OCI-LY1 (cell line): Measurements from ENCODE around the gene PPDPF.

Source experiments
- H2AFZ ChIP-seq: fragments of 200-600 bp; sonication (generic), shearing (Covaris generic); 2 replicates; pipeline ENCODE4 v1.6.0; 2014; ENCODE audit warnings: antibody characterized with exemption, mild to moderate bottlenecking, low read length
- H3F3A ChIP-seq: fragments of 200-600 bp; sonication (generic), shearing (Covaris generic); 2 replicates; pipeline ENCODE4 v1.6.0; 2014; ENCODE audit warnings: mild to moderate bottlenecking, antibody characterized with exemption, low read length, moderate library complexity; ENCODE audit not compliant: insufficient read depth
- H3K27ac ChIP-seq: fragments of 200-600 bp; sonication (generic); 2 replicates; pipeline ENCODE4 v1.5.1; 2014; ENCODE audit warnings: low read length, mixed run types, mild to moderate bottlenecking, low read depth; ENCODE audit not compliant: poor library complexity, severe bottlenecking
- H3K27me3 ChIP-seq: fragments of 200-600 bp; sonication (generic); 2 replicates; pipeline ENCODE4 v1.6.0; 2014; ENCODE audit warnings: antibody characterized with exemption, mild to moderate bottlenecking, low read length, moderate library complexity; ENCODE audit not compliant: insufficient read depth
- H3K36me3 ChIP-seq: fragments of 200-600 bp; sonication (generic); 2 replicates; pipeline ENCODE4 v1.6.1; 2014; ENCODE audit warnings: mild to moderate bottlenecking, antibody characterized with exemption, low read length, moderate library complexity, mixed read lengths; ENCODE audit not compliant: insufficient read depth
- H3K4me1 ChIP-seq: fragments of 200-600 bp; sonication (generic); 2 replicates; pipeline ENCODE4 v1.5.1; 2014; ENCODE audit warnings: mild to moderate bottlenecking, low read length, moderate library complexity; ENCODE audit not compliant: insufficient read depth, severe bottlenecking
- H3K4me2 ChIP-seq: fragments of 200-600 bp; sonication (generic), shearing (Covaris generic); 2 replicates; pipeline ENCODE4 v1.6.1; 2014; ENCODE audit warnings: low read length
- H3K4me3 ChIP-seq: fragments of 200-600 bp; sonication (generic); 2 replicates; pipeline ENCODE4 v1.5.1; 2014; ENCODE audit warnings: low read length, low read depth, mild to moderate bottlenecking, mixed read lengths; ENCODE audit not compliant: poor library complexity, severe bottlenecking
- H3K79me2 ChIP-seq: fragments of 200-600 bp; shearing (Covaris generic); 2 replicates; pipeline ENCODE4 v1.6.1; 2016; ENCODE audit warnings: mixed run types, low read length, mixed read lengths; ENCODE audit not compliant: insufficient read depth
- H3K9ac ChIP-seq: fragments of 200-600 bp; sonication (generic), shearing (Covaris generic); 2 replicates; pipeline ENCODE4 v1.6.1; 2014; ENCODE audit warnings: mild to moderate bottlenecking, low read length, mixed read lengths
- H3K9me2 ChIP-seq: fragments of 200-600 bp; sonication (generic), shearing (Covaris generic); 2 replicates; pipeline ENCODE4 v1.6.1; 2014; ENCODE audit warnings: low read depth, mild to moderate bottlenecking, low read length, mixed read lengths
- H3K9me3 ChIP-seq: fragments of 200-600 bp; shearing (Covaris generic); 2 replicates; pipeline ENCODE4 v1.6.1; 2014; ENCODE audit warnings: low read length, mixed read lengths
- H4K20me1 ChIP-seq: fragments of 200-600 bp; sonication (generic), shearing (Covaris generic); 2 replicates; pipeline ENCODE4 v1.6.0; 2016; ENCODE audit warnings: mild to moderate bottlenecking, low read length; ENCODE audit not compliant: insufficient read depth
- CTCF ChIP-seq: fragments of 200-600 bp; sonication (generic), shearing (Covaris generic); IDR thresholded peaks from 2 replicates; pipeline ENCODE4 v1.5.1; 2017; ENCODE audit warnings: mild to moderate bottlenecking, antibody characterized with exemption, low read length, moderate library complexity, mixed read lengths
- EZH2 ChIP-seq: fragments of 200-600 bp; sonication (generic), shearing (Covaris generic); IDR thresholded peaks from 2 replicates; pipeline ENCODE4 v1.8.0; 2017; ENCODE audit warnings: borderline replicate concordance, mixed run types, mild to moderate bottlenecking, antibody characterized with exemption, low read length, moderate library complexity, mixed read lengths

The PPDPF gene

GRCh38 chr20:63496596-63497120 lies 23.9 kb upstream of the PPDPF start:
- no peaks in the 10 kb centered on the region; the same call in 1 of the 2 replicates for H3K27me3 ChIP-seq
- H3K9me3 ChIP-seq: no peaks in the 10 kb centered on the region
- no peak for TF ChIP-seq CTCF
- TF ChIP-seq EZH2: no peak
- no peaks in the 10 kb centered on the region for H3K9me2 ChIP-seq
- H3K79me2 ChIP-seq: no peaks in the 10 kb centered on the region
- peaks cover 2% of the 10 kb centered on the region for H3K4me1 ChIP-seq
- no peak overlapping the region for H3K9ac ChIP-seq
- H3K36me3 ChIP-seq: no peaks in the 10 kb centered on the region
- no peak overlapping the region for H3K27ac ChIP-seq
- no peak overlapping the region for H3K4me2 ChIP-seq
- H2AFZ ChIP-seq: no peak overlapping the region
- H3K4me3 ChIP-seq: no peak overlapping the region
- no peaks in the 10 kb centered on the region for H3F3A ChIP-seq
- no peaks in the 10 kb centered on the region for H4K20me1 ChIP-seq

DNA sequence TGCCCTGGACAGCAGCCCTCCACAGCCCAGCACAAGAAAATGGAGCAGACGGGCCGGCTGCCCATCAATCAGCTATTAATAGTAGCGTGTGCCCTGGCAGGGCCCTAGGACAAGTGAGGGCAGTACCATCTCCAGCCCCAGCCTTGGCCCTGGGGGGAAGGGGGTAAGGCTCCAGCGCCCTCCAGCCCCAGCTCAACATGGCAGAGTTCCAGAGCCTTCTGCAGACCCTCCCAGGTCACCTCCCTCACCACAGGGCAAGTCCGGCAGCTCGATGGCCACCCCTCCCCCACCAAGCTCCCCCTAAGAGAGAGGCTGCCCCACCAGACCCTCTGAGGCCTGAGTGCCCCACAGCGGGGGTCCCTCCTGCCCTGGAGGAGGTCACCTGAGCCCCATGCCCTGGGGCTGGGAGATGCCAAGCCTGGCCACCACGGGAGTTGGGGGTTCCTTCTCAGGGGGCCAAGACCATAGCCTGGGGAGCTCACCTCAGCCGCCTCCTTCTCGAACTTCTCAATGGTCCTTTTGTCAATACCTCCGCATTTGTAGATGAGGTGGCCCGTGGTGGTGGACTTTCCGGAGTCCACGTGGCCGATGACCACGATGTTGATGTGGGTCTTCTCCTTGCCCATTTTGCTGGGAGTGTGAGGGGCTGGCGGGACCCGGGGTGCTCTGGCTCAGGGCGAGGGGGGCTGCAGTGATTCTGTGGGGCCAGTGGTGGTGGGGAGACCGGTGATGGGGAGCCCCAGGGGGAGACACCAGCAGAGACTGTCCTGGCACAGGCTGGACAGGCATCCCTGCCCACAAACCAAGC lies 23.2 kb upstream of the PPDPF start:
- Histone ChIP-seq H2AFZ (no peak overlapping the region), H3K4me1 (peaks cover 9% of the 10 kb centered on the region), H3F3A (no peaks in the 10 kb centered on the region), H3K79me2 (no peaks in the 10 kb centered on the region), H3K27me3 (no peaks in the 10 kb centered on the region; the same call in 1 of the 2 replicates), H3K27ac (no peak overlapping the region), H3K9me2 (no peaks in the 10 kb centered on the region), H3K36me3 (no peaks in the 10 kb centered on the region), H3K4me3 (no peak overlapping the region), H4K20me1 (no peaks in the 10 kb centered on the region), H3K4me2 (no peak overlapping the region), H3K9me3 (no peaks in the 10 kb centered on the region), H3K9ac (no peak overlapping the region)
- TF ChIP-seq EZH2: no peak
- no peak for TF ChIP-seq CTCF

- H4K20me1 ChIP-seq: no peaks in the 10 kb centered on the region
- H3K4me1 ChIP-seq: peaks cover 9% of the 10 kb centered on the region
- no peak overlapping the region for H3K9ac ChIP-seq
- no peaks in the 10 kb centered on the region for H3F3A ChIP-seq
- peak overlapping the region; percentile 49 for H3K4me3 ChIP-seq
- no peaks in the 10 kb centered on the region for H3K9me3 ChIP-seq
- H3K27ac ChIP-seq: no peak overlapping the region
- H2AFZ ChIP-seq: no peak overlapping the region
- no peaks in the 10 kb centered on the region for H3K9me2 ChIP-seq
- peak overlapping the region; percentile 54 for H3K4me2 ChIP-seq
- no peaks in the 10 kb centered on the region for H3K79me2 ChIP-seq
- no peaks in the 10 kb centered on the region; the same call in 1 of the 2 replicates for H3K27me3 ChIP-seq
- no peak for TF ChIP-seq EZH2
- TF ChIP-seq CTCF: no peak
- no peaks in the 10 kb centered on the region for H3K36me3 ChIP-seq
Observed at GRCh38 chr20:63497946-63498935, 22.3 kb upstream of the PPDPF start.
